Adrenal gland (tissue), 5 donors: ENCODE measurements around the gene CIP2A.

Source experiments
- CTCF ChIP-seq, 6 experiments: fragments of 450-650 bp in 4 of 6; fragments of 200-600 bp in 2 of 6; sonication (generic) in 1 of 6; IDR thresholded peaks; 1 replicate in 5 of 6; 2 replicates in 1 of 6; pipeline versions ENCODE4 v1.5.1 to v1.8.0; 2016 to 2021; ENCODE audit warnings: antibody characterized with exemption in 6 of 6, mild to moderate bottlenecking in 2 of 6, moderate library complexity in 1 of 6
- POLR2A ChIP-seq, 2 donors: fragments of 450-650 bp; IDR thresholded peaks; one replicate each; pipeline ENCODE4 v1.6.1; 2017; ENCODE audit warnings: antibody characterized with exemption in 2 of 2, mild to moderate bottlenecking in 2 of 2, moderate library complexity in 1 of 2
- donor health status: DM: no; HTN: no; CAD: no.

- TF ChIP-seq CTCF (IDR thresholded peaks at IDR 0.05) (no peak), POLR2A (IDR thresholded peaks at IDR 0.05) (no peak)
Observed at GRCh38 chr3:108562565-108562964, 26.7 kb downstream of the CIP2A start.
